ENCODE data around the gene EPS8.
"Not testable (repeated sequence)": the region's sequence is repeated elsewhere in the genome, so short reads cannot be mapped to it uniquely, and the experiment has no call there.

Gene EPS8

DNA sequence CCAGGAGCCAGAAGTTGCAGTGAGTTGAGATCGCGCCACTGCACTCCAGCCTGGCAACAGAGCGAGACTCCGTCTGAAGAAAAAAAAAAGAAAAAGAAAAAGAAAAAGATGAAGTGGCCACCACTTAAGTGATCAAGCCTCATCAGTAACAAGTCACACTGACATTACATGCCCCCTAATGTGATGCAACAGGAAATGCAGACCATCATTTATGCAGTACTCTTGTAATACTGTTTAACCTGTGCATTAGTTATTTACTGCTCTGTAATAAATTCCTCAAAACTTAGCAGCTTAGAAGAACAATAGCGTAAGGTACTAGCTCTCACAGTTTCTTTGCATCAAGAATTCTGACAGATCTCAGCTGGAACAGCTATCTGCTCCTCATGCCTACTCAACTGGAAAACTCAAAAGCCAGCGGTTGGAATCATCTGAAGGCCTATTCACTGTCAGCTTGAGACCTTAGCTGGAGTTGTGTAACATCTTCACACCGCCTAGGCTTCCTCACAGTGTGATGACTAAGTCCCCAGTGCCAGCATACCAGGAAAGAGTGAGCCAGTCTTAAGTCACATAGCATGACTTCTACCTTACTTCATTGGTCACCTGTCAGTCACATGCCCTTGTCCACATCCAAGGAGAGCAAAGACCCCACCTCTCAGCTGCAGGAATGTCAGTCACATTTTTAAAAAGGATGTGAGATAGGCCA, 31.5 kb downstream of the EPS8 start:
- no peak for DNase-seq (ENCODE audit: low read depth, low spot score)

DNA sequence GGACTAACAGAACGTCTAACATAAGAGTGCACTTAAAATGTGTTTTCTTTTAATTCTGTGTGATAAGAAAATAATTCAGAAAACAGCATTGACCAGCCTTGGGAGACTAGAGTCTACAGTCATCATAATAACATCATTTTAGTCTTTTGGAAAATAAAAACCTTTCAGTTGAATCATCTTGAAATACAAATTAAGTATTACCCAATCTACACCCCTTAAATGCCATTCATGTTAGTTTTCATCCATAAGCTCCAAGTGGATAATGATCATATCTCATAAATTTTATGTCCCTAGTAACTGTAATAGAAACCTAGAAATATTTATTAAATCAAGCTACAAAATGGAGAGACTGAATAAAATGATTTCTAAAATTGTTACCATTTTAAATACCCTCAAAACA, 32.4 kb downstream of the EPS8 start:
- DNase-seq (ENCODE audit: low read depth, low spot score): no peak

DNA sequence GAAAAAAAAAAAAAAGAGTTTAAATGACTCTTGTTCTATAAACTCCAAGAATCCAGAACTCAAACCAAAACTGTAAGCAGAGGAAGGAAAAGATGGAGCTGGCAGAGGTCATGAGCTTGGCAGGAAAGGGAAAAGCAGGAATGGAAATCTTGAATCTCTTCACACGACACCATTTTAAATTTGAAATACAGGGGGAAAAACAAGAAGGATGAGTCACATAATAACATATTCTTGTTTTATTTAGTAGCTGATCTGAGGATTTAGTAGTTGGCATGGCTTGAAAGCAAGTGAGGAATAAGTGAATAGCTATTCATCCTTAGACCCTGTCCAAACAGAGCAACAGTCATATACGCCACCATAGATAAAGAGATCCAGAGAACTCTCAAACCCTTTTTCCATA, 35.0 kb downstream of the EPS8 start:
- no peak for DNase-seq (ENCODE audit: low read depth, low spot score)

DNA sequence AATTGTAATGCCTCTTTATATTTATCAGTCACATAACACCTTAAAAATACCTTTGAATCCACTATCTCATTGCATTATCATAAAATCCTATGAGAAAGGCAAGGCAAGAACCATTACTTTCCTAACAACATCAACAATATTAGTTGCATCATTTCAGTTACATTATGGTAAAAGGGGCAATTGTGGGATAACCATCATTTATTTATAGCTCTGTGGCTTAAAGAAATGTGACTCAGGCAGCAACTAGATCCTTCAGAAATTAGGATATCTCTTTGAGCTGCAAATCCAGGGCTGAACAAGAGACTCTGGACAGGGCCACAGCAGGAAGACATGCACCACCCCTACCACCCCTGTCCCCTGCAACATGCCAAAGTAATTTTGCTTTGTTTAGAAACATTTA, 36.4 kb downstream of the EPS8 start:
- DNase-seq (ENCODE audit: low read depth, low spot score): no peak

DNA sequence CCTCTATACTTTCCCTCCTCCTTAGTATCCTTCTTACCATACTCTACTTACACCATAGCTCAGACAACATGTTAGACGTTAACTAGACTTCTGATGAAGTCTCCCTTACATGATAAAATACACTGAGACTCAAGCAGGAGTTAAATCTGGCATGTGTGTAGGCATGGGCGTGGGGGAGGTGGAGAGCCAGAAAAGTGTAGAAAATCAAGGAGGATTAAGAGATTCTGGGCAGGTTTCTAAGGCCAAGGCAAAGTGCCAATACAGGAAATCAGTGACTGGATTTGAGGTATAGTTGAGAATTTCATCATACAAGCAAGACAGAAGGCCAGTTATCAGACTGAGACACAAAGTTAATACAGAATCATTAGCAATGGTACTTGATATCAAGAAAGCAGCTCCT, 37.4 kb downstream of the EPS8 start:
- no peak for DNase-seq (ENCODE audit: low read depth, low spot score)

DNA sequence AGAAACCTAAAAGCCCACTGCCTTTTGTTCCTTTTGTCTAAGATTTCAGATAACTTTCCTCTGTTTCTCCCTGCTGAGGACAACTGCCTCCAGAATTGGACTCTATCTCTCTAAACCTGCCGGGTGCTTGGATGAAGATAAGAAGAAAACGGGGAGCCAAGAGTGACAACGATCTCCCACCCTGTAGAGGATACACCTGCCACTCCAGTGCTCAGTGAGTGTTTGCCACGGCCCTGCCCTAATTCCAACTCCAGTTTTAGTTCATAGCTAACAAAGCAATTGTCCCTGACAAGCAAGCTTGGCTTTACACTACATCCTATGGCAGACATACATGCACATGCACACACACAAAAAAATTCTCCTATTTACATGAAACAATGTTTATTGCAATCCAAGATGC, 39.3 kb downstream of the EPS8 start:
- DNase-seq (ENCODE audit: low read depth, low spot score): no peak

DNA sequence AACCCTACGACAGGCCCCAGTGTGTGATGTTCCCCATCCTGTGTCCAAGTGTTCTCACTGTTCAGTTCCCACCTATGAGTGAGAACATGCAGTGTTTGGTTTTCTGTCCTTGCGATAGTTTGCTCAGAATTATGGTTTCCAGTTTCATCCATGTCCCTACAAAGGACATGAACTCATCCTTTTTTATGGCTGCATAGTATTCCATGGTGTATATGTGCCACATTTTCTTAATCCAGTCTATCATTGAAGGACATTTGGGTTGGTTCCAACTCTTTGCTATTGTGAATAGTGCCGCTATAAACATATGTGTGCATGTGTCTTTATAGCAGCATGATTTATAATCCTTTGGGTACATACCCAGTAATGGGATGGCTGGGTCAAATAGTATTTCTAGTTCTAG, 47.3 kb downstream of the EPS8 start:
- DNase-seq (ENCODE audit: low read depth, low spot score): not testable (repeated sequence)

DNA sequence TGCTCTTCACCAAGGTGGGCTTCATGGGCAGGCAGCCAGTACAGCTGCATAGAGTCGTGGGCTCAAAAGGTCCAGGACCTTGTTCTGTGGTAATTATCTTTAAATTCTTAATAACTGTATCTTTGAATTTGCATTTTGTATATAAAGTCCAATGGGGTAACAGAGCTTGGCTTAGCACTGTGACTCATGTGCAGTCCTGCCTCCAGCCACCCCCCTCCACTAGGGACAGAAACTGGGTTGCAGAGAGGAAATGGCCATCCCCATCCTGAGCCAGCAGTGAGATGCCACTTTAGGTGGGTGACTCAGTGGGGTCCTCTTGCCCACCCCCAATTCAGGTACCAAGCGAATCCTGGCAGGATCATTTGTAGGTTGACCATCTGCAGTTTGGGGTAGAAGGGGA, 48.1 kb downstream of the EPS8 start:
- no peak for DNase-seq (ENCODE audit: low read depth, low spot score)

DNA sequence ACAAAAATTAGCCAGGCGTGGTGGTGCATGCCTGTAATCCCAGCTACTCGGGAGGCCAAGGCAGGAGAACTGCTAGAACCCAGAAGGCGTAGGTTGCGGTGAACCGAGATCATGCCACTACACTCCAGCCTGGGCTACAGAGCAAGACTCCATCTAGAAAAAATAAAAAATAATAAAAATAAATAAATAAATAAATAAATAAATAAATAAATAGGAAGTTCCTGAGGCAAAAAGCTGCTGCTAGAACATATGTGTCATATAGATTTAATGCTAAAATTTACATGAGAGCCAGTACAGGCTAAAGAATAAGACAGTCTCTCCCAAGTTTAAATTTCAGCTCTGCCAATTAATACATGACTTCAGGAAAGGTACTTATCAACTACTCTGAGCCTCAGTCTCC, 48.8 kb downstream of the EPS8 start:
- DNase-seq (ENCODE audit: low read depth, low spot score): not testable (repeated sequence)

DNA sequence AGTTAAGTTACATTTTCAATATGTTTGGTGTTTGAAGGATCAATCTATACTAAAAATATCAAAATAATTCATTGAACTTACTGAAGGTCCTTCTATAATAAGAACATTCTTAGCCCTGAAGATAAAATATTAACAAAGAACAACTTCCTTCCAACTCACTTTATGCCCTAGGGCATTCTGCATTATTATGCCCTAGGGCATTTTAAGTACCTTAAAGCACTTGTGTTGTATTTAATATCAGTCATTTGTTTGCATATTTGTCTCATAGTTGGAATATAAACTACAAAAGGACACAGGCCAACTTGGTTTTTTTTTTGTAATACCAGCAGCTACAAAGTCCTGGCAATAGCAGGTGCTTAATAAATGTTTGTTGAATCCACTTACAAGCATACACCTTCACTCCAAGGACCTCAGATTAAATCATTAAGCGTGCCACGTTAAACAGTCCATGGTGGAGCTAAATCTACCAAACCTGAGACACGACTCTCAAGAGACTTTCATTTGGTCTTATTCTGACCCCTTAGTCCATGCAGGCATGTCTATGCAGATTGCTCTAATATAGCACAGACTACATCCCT, 50.7 kb downstream of the EPS8 start:
- DNase-seq (ENCODE audit: low read depth, low spot score): no peak

DNA sequence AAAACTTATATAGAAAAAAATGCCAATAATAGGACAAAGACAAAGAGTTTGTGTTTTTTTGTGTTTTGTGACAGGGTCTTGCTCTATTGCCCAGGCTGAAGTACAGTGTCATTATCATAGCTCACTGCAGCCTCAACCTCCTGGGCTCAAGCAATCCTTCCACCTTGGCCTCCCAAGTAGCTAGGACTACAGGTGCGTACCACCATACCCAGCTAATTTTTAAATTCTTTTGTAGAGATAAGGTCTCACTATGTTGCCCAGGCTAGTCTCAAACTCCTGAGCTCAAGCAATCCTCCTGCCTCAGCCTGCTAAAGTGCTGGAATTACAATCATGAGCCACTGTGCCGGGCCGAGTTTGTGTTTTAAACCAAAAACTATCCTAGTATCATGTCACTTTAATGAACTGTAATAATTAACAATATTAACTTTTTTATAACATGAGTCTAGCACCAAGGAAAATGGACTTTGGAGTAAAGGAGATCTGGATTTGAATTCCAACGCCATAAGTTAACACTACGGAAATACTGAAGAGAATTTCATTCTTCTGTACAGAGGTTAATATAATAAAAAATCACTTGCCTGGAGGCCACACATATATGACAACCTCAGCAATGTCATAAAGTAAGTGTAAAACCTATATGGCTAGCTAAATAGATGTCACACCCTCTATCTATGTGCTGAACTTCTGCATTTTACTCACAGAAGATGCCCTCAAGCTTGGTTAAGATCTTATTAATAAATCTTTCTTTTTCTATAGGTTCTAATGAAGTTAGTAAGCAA, 53.2 kb downstream of the EPS8 start:
- no peak for DNase-seq (ENCODE audit: low read depth, low spot score)

DNA sequence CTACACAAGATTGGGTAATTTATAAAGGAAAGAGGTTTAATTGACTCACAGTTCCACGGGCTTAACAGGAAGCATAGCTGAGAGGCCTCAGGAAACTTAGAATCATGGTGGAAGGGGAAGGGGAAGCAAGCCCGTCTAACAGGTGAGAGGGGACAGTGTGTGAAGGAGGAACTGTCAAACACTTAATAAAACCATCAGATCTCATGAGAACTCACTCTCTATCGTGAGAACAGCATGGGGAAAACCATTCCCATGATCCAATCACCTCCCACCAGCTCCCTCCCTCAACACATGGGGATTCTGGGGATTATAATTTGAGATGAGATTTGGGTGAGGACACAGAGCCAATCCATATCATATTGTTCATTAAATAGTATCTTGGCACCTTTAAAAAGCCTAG, 56.1 kb downstream of the EPS8 start:
- no peak for DNase-seq (ENCODE audit: low read depth, low spot score)

DNA sequence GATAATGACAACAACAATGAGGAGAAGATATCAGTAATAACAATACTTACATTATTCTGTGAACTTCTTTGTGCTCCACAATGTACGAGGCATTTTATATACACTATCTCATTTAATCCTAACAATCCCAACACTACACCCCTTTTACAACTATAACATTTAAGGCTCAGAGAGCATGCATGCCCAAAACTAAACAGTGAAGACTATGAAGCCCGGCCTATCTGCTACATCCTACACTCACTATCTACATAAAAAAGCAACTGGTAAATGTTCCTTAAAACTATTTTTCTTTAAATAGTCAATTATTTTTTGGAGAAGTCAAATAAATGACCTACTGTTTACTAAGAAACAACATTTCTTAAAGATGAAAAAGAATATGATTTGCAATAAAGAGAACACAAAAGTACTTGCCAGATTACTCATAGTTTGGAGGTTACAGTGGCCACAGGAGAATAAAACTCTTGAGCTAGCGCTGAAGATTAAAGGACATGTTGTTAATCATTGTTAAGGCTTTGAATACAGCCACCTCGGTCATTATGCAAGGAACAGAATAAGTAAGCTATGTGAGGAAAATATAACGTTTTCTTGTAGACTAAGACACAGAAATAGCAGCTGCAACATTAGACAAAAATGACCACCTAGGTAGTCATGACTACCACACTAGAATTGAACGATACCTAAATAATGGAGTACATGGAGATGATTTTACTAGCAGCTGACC, 56.7 kb downstream of the EPS8 start:
- no peak for DNase-seq (ENCODE audit: low read depth, low spot score)

DNA sequence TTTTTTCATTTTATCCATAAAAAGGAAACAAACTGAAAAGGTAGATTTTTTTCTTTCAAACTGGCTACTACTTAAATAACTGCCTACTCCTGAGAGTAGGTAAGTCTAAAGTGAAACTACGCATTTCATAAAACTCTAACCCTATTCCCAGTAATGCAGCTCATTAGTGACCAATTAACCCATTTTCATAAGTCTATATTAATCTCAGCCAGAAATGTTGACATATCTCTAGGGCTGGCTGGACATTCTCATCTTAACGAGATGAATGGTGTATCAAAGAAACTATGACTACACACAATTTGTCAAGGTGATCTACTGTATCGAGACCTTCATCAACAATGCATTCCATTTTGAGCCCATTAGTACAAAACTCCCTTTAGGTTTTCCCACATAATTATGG, 57.2 kb downstream of the EPS8 start:
- DNase-seq (ENCODE audit: low read depth, low spot score): no peak

DNA sequence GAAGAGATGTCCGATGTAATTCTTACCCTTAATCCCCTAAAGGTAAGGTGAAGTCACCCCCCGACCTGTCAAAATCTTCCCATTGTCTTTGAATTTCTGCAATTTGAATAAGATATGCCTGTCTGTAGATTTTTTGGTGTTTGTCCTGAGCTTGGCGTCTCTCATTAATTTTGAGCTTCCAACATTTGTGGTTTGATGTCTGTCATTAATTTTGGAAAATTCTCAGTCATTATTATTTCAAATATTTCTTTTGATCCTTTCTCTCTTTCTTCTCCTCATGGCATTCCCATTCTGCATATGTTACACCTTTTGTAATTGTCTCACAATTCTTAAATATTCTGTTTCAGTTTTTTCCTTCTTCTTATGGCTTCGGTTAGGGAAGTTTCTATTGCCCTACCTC, 60.1 kb downstream of the EPS8 start:
- DNase-seq (ENCODE audit: low read depth, low spot score): no peak

DNA sequence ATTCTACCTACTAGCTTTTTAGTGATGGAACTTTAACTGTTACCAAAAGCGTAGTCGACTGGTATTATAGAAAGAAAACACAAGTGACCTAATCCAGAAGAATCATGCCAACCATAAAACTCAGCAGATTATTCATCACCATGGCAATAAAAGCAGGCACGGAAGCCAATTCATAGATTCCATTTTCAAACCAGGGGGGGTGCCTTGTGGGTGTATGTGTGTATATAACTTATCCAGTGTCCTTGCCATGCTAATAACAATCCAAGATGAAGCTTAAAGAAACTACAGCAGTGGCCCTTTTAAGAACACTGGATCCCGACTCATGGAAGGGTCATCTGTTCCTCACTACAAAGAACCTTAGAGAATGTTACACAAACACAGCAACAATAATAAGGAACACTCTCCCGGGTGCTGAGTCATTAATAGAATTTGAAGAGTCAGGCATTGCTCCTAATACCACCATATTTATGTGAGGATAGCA, 61.0 kb downstream of the EPS8 start:
- peak; percentile 77 for DNase-seq (ENCODE audit: low read depth, low spot score)

DNA sequence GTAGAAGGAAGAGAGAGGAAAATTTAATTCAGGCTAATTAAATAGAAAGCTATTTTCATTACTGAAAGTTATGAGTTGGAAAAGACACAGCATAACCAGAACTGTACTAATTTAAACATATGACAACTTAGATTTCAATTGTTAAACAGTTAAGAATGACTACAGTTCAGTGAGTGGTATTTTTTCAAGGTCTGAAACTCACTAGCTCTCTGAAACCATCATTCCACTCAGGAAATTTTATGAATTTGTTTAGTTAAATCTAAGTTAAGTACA, 62.4 kb downstream of the EPS8 start:
- no peak for DNase-seq (ENCODE audit: low read depth, low spot score)

DNA sequence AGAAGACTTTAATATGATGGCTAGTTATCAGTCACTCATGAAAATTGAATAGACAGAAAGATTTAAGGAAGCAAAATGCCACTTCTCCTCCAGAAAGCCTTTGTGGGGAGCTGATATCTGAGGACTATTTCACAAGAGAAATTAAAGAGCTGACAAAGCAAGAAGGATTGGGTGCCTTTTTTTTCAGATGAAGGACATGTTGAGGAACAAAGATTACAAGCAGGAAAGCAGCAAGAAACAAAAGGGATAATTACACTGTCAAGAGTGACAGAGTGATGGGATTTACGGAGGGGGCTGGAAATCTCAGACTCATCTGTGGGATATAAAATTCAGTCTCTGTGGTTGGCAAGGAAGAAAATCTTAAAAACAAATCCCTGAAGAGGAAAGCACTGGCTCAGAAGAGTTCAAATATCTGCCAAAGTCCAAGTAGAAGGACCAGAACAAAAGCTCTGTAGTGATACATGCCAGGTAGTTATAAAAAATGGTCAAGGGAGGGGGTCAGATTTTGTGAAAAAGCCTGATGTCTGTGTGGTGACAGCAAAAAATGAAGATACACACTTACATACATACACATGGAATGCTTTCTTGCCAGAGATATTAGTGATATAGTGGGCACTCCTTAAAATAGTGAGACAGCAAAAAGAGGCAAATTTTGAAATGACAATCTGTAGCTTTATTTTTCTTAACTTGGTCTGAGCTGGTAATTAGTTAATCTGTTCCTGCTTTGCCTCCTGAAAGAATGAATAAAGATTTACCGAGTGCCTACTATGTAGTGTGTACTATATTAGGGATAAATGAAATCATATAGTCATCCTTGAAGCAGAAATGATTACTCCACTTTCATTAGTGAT, 62.9 kb downstream of the EPS8 start:
- no peak for DNase-seq (ENCODE audit: low read depth, low spot score)

DNA sequence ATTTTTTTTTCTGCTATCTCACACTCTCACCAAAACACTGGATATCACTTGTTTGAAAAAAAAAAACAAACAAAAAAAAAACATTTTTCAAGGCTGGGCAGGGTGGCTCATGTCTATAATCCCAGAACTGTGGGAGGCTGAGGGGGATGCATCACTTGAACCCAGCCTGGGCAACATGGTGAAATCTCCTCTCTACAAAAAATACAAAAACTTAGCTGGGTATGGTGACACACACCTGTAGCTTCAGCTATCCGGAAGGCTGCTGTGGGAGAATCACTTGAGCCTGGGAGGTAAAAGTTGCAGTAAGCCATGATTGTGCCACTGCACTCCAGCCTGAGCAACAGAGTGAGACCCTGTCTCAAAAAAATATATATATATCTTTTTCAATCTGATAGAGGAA, 66.2 kb downstream of the EPS8 start:
- no peak for DNase-seq (ENCODE audit: low read depth, low spot score)

DNA sequence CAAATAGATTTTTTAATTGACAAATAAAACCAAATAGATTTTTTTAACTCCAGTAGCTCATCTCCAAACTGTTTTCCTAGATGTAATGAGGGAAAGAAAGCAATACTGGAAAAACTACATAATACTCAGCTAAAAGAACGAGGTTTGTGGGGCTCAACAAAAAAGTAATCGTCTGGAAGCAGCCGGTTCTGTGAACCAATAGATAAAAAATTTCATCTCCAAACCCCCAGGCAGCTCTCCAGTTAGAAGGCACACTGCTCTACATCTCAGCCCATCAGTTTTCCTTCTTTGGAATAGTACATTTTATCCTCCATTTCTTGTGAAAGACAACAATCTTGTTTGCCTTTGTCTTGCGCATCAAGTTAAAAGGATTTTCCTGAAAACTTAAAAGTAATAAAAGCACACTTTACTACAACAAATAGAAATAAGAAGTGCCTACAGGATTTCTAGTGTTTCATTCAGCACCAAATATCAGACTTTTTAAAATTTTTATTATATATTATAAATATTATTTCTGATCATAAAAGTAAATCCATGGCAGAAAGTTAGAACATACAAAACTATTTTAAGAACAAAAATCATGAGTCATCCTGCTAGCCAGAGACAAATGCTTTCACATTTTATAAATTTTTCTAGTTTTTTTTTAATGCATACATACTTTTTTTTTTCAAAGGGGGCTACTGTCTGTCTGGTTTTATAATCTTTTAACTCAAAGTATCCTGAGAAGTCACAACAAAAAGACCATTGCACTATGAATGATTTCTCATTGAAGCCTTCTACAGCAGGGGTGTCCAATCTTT, 67.7 kb downstream of the EPS8 start:
- no peak for DNase-seq (ENCODE audit: low read depth, low spot score)

DNA sequence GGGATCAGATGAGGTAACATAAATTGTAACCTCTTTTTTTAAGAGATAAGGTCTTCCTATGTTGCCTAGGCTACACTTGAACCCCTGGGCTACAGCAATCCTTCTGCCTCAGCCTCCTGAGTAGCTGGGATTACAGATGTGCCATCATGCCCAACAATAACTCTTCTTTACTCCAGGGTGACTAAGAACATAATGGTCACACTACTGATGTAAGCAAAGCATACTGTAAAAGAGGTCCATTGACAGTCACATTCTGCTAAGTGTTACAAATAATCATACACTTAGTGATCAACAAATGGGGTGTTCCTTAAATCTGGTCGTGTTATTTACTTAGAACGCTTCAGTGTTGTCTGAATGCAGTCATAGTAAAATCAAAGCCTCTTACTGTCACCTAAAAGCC, 68.9 kb downstream of the EPS8 start:
- DNase-seq (ENCODE audit: low read depth, low spot score): no peak
